Caco-2 (cell line): ENCODE measurements around the gene PALM3. TPM values are rescaled to one million over a fixed set of nuclear protein-coding genes. Genes with fewer than 3 reads are reported as not detected.

Experiments used
- BruUV-seq: library from RNA; stranded (reverse); fragments of 400-500 nt; replicated peaks from 2 replicates; lab custom pipeline; 2021; lab: Mats Ljungman, UMichigan
- CTCF ChIA-PET: fragments of 300-600 bp; sonication (Branson Sonifier 250); formaldehyde crosslinking; loops from one replicate; lab custom pipeline; 2022; ENCODE audit warnings: antibody characterized with exemption; lab: Charles Lee
- POLR2A ChIA-PET: fragments of 300-600 bp; sonication (Branson Sonifier 250); formaldehyde crosslinking; loops from one replicate; lab custom pipeline; 2022; ENCODE audit warnings: antibody characterized with exemption; lab: Charles Lee
- DNase-seq, 2 experiments: peaks; one replicate each; pipeline versions ENCODE4 v3.0.0 to v3.0.0-alpha.2; 2020 to 2022
- H3K27me3 ChIP-seq: replicated peaks from 2 replicates; pipeline ENCODE4 v1.6.0; 2011; ENCODE audit warnings: low read length; ENCODE audit not compliant: control insufficient read depth, insufficient read depth
- H3K36me3 ChIP-seq: 2 replicates; pipeline ENCODE4 v1.5.1; 2011; ENCODE audit warnings: low read length; ENCODE audit not compliant: control insufficient read depth, insufficient read depth
- H3K4me1 ChIP-seq: fragments of 250-450 bp; sonication (Bioruptor Pico); 2 replicates; pipeline ENCODE4 v1.5.1; 2020; ENCODE audit warnings: mild to moderate bottlenecking
- H3K4me3 ChIP-seq: 2 replicates; pipeline ENCODE4 v1.5.1; 2011; ENCODE audit warnings: low read depth, mild to moderate bottlenecking, control low read depth, low read length
- H3K9me3 ChIP-seq: fragments of 250-450 bp; sonication (Bioruptor Pico); 2 replicates; pipeline ENCODE4 v1.5.1; 2020; ENCODE audit warnings: mild to moderate bottlenecking, moderate library complexity
- H3K27ac Mint-ChIP-seq: one replicate; pipeline ENCODE4 v1.8.0; 2022; ENCODE audit warnings: mixed read lengths; ENCODE audit not compliant: unreplicated experiment
- H3K27me3 Mint-ChIP-seq: one replicate; pipeline ENCODE4 v1.8.0; 2022; ENCODE audit warnings: mixed read lengths; ENCODE audit not compliant: insufficient read depth, unreplicated experiment
- H3K36me3 Mint-ChIP-seq: one replicate; pipeline ENCODE4 v1.8.0; 2022; ENCODE audit warnings: mild to moderate bottlenecking, mixed read lengths; ENCODE audit not compliant: insufficient read depth, unreplicated experiment
- H3K4me1 Mint-ChIP-seq: one replicate; pipeline ENCODE4 v1.8.0; 2022; ENCODE audit warnings: low read depth, mixed read lengths; ENCODE audit not compliant: unreplicated experiment
- H3K4me3 Mint-ChIP-seq: one replicate; pipeline ENCODE4 v1.8.0; 2022; ENCODE audit warnings: mild to moderate bottlenecking, moderate library complexity, mixed read lengths; ENCODE audit not compliant: unreplicated experiment
- H3K9me3 Mint-ChIP-seq: one replicate; pipeline ENCODE4 v1.8.0; 2022; ENCODE audit warnings: mixed read lengths; ENCODE audit not compliant: unreplicated experiment
- intact Hi-C: fragments of 100-400 bp; cut with micrococcal nuclease; formaldehyde crosslinking; loops from one replicate; pipeline ENCODE4 v1.10.0; 2022; ENCODE audit not compliant: unreplicated experiment
- total RNA-seq: library from RNA; stranded (reverse); gene quantifications from 2 replicates; pipeline ENCODE4 v1.2.3, GENCODE V29; 2022
- TF ChIP-seq, protein P1 (sequence below), 2 experiments: fragments of 200-600 bp in 1 of 2; IDR thresholded peaks; 1 replicate in 1 of 2; 2 replicates in 1 of 2; pipeline versions ENCODE4 v1.5.1 to v1.8.0; 2011 to 2022; ENCODE audit warnings: antibody characterized with exemption in 1 of 2, control low read depth in 1 of 2, inconsistent platforms in 1 of 2, low read depth in 1 of 2, low read length in 1 of 2, mild to moderate bottlenecking in 1 of 2, moderate library complexity in 1 of 2; ENCODE audit not compliant: insufficient read depth in 1 of 2, severe bottlenecking in 1 of 2, unreplicated experiment in 1 of 2

The PALM3 gene
- total RNA-seq, 1 experiment from 2014 or later: 25.9 TPM

DNA sequence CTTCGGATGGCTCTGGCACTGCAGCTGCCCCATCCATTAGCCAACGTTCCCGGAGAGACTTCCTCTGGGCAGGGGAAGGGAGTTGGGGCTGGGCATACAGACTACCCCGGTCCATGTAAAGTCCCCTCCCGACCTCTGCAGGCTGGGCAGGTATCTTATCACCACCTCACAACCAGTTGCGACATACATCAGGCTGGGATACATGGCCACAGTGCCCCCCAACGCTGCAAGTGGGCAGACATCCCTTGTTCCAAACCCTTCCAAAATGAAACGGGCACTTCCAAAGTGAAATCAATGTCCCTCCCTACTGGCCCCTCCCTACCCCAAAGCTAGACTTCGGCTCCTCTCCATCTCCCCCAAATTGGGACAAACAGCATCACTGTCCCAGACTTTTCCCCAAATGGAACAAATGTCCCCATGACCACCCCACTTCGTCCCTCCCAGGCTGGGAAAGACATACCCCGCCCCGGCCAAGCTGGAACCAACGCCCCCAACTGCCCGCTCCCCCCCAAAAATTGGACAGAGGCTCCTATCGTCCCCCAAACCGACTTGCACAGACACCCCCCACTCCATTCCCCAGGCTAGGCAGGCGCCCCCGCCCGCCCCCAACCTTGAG is 5.0 kb downstream of the PALM3 start:
- no peak for DNase-seq
- Histone ChIP-seq H3K4me3 (no peak overlapping the region), H3K36me3 (no peaks in the 10 kb centered on the region; the same call in 1 of the 2 replicates), H3K4me1 (peaks cover 28% of the 10 kb centered on the region), H3K27me3 (no peaks in the 10 kb centered on the region), H3K9me3 (no peaks in the 10 kb centered on the region)
- Mint-ChIP-seq H3K36me3 (peaks cover 19% of the 10 kb centered on the region), H3K4me1 (peaks cover 14% of the 10 kb centered on the region), H3K27ac (no peak overlapping the region), H3K27me3 (no peaks in the 10 kb centered on the region), H3K4me3 (no peak overlapping the region), H3K9me3 (no peaks in the 10 kb centered on the region)
- POLR2A ChIA-PET: no interaction called here
- no TSS peak for BruUV-seq
- TF ChIP-seq, protein P1, sequence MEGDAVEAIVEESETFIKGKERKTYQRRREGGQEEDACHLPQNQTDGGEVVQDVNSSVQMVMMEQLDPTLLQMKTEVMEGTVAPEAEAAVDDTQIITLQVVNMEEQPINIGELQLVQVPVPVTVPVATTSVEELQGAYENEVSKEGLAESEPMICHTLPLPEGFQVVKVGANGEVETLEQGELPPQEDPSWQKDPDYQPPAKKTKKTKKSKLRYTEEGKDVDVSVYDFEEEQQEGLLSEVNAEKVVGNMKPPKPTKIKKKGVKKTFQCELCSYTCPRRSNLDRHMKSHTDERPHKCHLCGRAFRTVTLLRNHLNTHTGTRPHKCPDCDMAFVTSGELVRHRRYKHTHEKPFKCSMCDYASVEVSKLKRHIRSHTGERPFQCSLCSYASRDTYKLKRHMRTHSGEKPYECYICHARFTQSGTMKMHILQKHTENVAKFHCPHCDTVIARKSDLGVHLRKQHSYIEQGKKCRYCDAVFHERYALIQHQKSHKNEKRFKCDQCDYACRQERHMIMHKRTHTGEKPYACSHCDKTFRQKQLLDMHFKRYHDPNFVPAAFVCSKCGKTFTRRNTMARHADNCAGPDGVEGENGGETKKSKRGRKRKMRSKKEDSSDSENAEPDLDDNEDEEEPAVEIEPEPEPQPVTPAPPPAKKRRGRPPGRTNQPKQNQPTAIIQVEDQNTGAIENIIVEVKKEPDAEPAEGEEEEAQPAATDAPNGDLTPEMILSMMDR (IDR thresholded peaks at IDR 0.05; ENCODE audit: insufficient read depth in 1 of 2, low read depth in 1 of 2, low read length in 1 of 2, severe bottlenecking in 1 of 2, unreplicated experiment in 1 of 2): no peak
- intact Hi-C loops: no loop called here
- CTCF ChIA-PET: interaction anchor here (0.6 kb wide), 1 partner anchor 12 kb away, joined by 4 read pairs; no protein-coding TSS in a partner anchor

- H3K4me3 ChIP-seq: no peak overlapping the region
- no peaks in the 10 kb centered on the region for H3K9me3 ChIP-seq
- ChIA-PET POLR2A (no interaction called here), CTCF (interaction anchor here (0.6 kb wide), 2 partner anchors 11 kb away, joined by 3 to 4 read pairs; no protein-coding TSS in a partner anchor)
- H3K4me1 ChIP-seq: peaks cover 21% of the 10 kb centered on the region
- TF ChIP-seq, protein P1 (IDR thresholded peaks at IDR 0.05; ENCODE audit: insufficient read depth in 1 of 2, low read depth in 1 of 2, low read length in 1 of 2, severe bottlenecking in 1 of 2, unreplicated experiment in 1 of 2): no peak
- intact Hi-C loops: no loop called here
- H3K27ac Mint-ChIP-seq: no peak overlapping the region
- no TSS peak for BruUV-seq
- no peaks in the 10 kb centered on the region for H3K9me3 Mint-ChIP-seq
- no peak overlapping the region for H3K4me3 Mint-ChIP-seq
- DNase-seq: no peak
- H3K36me3 ChIP-seq: no peaks in the 10 kb centered on the region; the same call in 1 of the 2 replicates
- H3K27me3 ChIP-seq: no peaks in the 10 kb centered on the region
- H3K36me3 Mint-ChIP-seq: peaks cover 15% of the 10 kb centered on the region
- no peaks in the 10 kb centered on the region for H3K27me3 Mint-ChIP-seq
- H3K4me1 Mint-ChIP-seq: peaks cover 14% of the 10 kb centered on the region
These were observed 5.7 kb downstream of the PALM3 start for GRCh38 chr19:14056069-14056666.

DNA sequence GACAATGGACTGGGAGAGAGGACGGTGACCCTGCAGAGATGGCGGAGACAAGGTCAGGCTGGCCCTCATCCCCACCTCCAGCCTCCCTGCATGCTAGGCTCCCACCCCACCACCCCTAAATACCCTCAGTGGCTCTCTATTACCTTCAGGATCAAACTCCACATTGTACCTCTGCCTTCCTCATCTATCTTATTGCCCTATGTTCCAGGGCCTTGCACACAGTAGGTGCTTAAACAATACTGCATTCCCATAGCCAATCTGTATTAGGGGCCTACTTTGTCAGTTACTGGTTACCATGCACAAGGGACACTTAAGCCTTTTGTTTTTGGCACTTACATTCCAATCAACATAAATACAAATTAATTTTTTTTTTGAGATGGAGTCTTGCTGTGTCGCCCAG is 6.5 kb downstream of the PALM3 start:
- BruUV-seq: no TSS peak
- Mint-ChIP-seq H3K9me3 (no peaks in the 10 kb centered on the region), H3K36me3 (peaks cover 12% of the 10 kb centered on the region), H3K27me3 (no peaks in the 10 kb centered on the region), H3K4me1 (peaks cover 14% of the 10 kb centered on the region), H3K27ac (no peak overlapping the region), H3K4me3 (no peak overlapping the region)
- intact Hi-C loops: no loop called here
- Histone ChIP-seq H3K9me3 (no peaks in the 10 kb centered on the region), H3K36me3 (no peaks in the 10 kb centered on the region; the same call in 1 of the 2 replicates), H3K4me3 (no peak overlapping the region), H3K4me1 (peaks cover 13% of the 10 kb centered on the region), H3K27me3 (no peaks in the 10 kb centered on the region)
- TF ChIP-seq, protein P1 (IDR thresholded peaks at IDR 0.05; ENCODE audit: insufficient read depth in 1 of 2, low read depth in 1 of 2, low read length in 1 of 2, severe bottlenecking in 1 of 2, unreplicated experiment in 1 of 2): no peak
- CTCF ChIA-PET: no interaction called here
- POLR2A ChIA-PET: no interaction called here
- DNase-seq: no peak
